ENCODE results near the gene KIFBP. TPM values are rescaled to one million over a fixed set of nuclear protein-coding genes. Genes with fewer than 3 reads are reported as not detected.
"Not testable (repeated sequence)": the region's sequence is repeated elsewhere in the genome, so short reads cannot be mapped to it uniquely, and the experiment has no call there.

The KIFBP gene
- total RNA-seq, 2 donors from 2014 or later, result 4.6 to 5.5 TPM

DNA sequence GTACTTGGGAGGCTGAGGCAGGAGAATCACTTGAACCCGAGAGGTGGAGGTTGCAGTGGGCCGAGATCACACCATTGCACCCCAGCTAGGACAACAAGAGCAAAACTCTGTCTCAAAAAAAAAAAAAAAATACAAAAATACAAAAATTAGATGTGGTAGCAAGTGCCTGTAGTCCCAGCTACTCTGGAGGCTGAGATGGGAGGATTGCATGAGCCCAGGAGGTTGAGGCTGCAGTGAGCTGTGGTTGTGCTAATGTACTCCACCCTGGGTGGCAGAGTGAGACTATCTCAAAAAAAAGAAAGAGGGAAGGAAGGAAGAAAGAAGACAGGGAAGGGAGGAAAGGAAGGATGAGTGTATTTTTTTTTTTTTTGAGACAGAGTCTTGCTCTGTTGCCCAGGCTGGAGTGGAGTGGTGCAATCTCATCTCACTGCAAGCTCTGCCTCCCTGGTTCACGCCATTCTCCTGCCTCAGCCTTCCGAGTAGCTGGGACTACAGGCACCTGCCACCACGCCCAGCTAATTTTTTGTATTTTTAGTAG lies 12.6 kb upstream of the KIFBP start:
- Mint-ChIP-seq H3K36me3 (ENCODE audit: low read depth) (peaks cover 23% of the 10 kb centered on the region), H3K27ac (peak overlapping the region; percentile 76), H3K4me1 (peaks cover 10% of the 10 kb centered on the region)
- not testable (repeated sequence) for ATAC-seq; H3K27me3 Mint-ChIP-seq; DNase-seq; H3K9me3 ChIP-seq (ENCODE audit: control insufficient read depth, low read length, poor library complexity, severe bottlenecking); H3K4me3 Mint-ChIP-seq

DNA sequence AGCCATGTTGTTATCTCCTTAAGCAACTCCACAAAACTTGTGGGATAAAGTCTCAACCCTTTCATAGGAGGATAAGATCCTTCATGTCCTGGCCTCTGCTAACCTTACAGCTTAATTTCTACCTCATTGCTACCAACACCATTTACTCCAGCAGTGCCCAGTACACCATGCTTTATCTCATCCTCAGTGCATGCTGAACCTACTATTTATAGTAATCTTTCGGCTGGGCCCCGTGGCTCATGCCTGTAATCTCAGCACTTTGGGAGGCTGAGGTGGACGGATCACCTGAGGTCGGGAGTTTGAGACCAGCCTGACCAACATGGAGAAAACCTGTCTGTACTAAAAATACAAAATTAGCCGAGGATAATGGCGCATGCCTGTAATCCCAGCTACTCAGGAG lies 8.9 kb upstream of the KIFBP start:
- not testable (repeated sequence) for H3K9me3 ChIP-seq (ENCODE audit: control insufficient read depth, low read length, poor library complexity, severe bottlenecking); H3K4me1 Mint-ChIP-seq; H3K27me3 Mint-ChIP-seq; ATAC-seq; DNase-seq
- H3K36me3 Mint-ChIP-seq (ENCODE audit: low read depth), result peaks cover 11% of the 10 kb centered on the region
- H3K4me3 Mint-ChIP-seq, result peak overlapping the region; percentile 36
- H3K27ac Mint-ChIP-seq, result peak overlapping the region; percentile 63

DNA sequence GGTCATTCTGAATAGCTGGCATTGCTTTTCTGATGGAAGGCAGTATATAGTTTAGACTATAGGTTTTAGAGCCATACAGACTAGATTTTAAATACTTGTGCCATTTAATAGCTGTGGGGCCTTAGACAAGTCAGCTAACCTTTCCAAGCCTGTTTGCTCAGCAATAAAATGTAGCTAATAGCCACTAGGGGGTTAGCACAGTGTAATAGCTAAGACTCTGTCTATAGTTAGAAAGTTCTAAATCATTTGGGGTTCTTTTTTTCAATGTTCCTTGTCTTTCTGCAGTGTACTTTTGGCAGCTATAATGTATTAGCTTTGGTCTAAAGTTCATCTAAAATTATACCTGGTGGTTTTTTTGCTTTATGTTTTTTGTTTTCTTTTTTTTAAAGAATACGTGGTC lies 7.5 kb upstream of the KIFBP start:
- H3K9me3 ChIP-seq (ENCODE audit: control insufficient read depth, low read length, poor library complexity, severe bottlenecking), result no peaks in the 10 kb centered on the region
- DNase-seq, result no peak
- Mint-ChIP-seq H3K27me3 (no peaks in the 10 kb centered on the region), H3K4me3 (no peak overlapping the region), H3K36me3 (ENCODE audit: low read depth) (peaks cover 10% of the 10 kb centered on the region), H3K27ac (peak overlapping the region; percentile 24), H3K4me1 (peaks cover 5% of the 10 kb centered on the region)
- ATAC-seq, result peak; percentile 41

DNA sequence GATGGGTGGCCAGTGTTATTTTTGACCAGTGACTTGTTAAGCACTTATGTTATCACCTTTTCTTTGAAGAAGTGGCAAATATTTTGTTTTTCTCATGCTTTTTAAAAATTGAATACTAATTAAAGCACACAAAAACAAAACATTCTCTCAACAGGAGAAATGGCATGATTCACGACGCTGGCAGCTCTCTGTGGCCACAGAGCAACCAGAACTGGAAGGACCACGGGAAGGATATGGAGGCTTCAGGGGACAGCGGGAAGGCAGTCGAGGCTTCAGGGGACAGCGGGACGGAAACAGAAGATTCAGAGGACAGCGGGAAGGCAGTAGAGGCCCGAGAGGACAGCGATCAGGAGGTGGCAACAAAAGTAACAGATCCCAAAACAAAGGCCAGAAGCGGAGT lies 6.2 kb upstream of the KIFBP start:
- ATAC-seq, result no peak
- no peak for DNase-seq
- H3K36me3 Mint-ChIP-seq (ENCODE audit: low read depth), result peaks cover 10% of the 10 kb centered on the region
- H3K9me3 ChIP-seq (ENCODE audit: control insufficient read depth, low read length, poor library complexity, severe bottlenecking), result no peaks in the 10 kb centered on the region
- H3K4me3 Mint-ChIP-seq, result no peak overlapping the region
- H3K27me3 Mint-ChIP-seq, result no peaks in the 10 kb centered on the region
- peak overlapping the region; percentile 24 for H3K27ac Mint-ChIP-seq
- H3K4me1 Mint-ChIP-seq, result peaks cover 8% of the 10 kb centered on the region

DNA sequence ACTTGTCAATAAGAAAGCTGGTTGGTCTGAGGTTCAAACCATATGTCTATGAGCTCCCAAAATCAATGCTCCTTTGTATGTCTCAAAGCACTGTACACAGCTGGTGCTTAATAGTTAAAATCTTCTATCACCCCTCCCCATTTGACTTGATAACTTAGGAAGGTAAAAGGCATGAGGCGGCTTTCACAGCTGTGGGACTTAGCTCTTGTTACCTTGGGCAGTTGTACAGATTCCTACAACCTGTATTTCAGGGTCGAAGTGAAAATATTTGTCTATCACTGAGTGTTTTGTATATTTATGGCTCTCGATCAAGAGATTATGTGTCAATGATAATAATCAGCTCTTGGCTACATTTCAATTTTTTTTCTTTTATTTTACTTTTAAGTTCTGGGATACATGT lies 992 bp upstream of the KIFBP start:
- H3K4me1 Mint-ChIP-seq, result peaks cover 28% of the 10 kb centered on the region
- H3K27me3 Mint-ChIP-seq, result no peaks in the 10 kb centered on the region
- H3K36me3 Mint-ChIP-seq (ENCODE audit: low read depth), result peaks cover 5% of the 10 kb centered on the region
- no peak for DNase-seq
- H3K4me3 Mint-ChIP-seq, result peak overlapping the region; percentile 100
- H3K9me3 ChIP-seq (ENCODE audit: control insufficient read depth, low read length, poor library complexity, severe bottlenecking), result no peaks in the 10 kb centered on the region
- no peak for ATAC-seq
- H3K27ac Mint-ChIP-seq, result peak overlapping the region; percentile 95

DNA sequence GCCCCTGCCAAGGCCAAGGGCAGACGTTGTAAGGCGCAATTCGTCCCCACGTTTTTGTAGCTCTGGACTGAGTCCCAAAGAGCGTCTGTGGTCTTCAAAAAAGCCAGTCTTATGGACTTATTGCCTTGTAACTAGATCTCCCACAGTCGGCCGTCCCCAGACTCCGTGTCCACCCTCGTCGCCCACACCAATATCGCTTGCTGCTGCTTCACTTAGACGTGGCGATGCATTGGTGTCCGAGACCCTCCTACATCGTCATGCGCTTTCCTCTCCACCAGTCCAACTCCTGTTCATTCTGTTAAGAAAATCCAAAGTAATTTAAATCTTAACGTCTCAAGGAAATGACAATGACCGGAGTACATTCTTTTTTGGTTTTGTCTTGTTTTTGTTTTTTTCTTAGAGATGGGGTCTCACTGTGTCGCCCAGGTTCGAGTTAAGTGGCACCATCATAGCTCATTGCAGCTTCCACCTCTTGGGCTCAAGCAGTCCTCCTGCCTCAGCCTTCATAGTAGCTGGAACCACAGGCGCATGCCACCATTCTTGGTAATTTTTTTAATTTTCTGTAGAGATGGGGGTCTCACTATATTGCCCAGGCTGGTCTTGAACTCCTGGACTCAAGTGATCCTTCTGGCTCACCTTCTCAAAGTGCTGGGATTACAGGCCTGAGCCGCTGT lies 851 bp downstream of the KIFBP start:
- Mint-ChIP-seq H3K4me3 (peak overlapping the region; percentile 100), H3K36me3 (ENCODE audit: low read depth) (peaks cover 5% of the 10 kb centered on the region), H3K27me3 (no peaks in the 10 kb centered on the region), H3K4me1 (peaks cover 35% of the 10 kb centered on the region), H3K27ac (peak overlapping the region; percentile 95)
- DNase-seq (no peak), ATAC-seq (no peak)
- no peaks in the 10 kb centered on the region for H3K9me3 ChIP-seq (ENCODE audit: control insufficient read depth, low read length, poor library complexity, severe bottlenecking)

DNA sequence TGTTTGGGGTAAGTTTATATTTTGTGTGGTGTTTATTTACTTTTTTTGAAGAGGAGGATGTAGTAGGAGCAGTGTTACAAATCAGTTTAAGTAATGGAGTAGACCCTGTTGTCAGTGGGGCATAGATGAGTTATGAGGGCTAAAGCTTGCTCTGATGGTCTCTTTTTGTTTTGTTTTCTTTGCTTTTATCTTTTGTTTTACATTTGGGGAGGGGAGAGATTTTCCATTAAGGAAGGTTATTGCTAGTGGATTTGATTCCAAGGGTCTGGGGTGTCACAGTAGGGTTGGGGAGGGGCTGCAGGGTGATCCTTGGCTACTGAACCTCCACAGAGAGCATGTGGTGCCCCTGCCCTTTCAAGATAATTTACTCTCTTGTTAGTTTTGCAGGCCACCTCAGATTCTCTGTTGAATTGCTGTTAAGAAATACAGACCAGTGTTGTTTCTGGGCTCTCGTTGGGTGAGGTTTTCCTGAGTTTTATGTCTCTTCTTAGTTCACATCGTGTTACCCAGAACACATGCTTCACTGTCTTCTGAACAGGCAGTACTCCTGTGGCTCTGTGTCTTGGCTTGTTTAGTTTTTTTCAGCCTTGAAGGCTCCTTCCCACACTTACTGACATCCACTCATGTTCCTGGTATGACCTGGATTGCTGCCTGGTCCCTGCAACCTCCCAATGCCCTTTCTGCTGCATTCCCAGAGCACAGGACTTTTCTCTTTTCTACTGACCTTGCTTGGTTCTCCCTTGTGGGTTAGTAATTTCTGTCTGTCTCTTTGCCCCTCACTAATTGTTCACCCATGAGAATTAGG lies 4.2 kb downstream of the KIFBP start:
- Mint-ChIP-seq H3K4me3 (peak overlapping the region; percentile 47), H3K36me3 (ENCODE audit: low read depth) (peaks cover 5% of the 10 kb centered on the region), H3K4me1 (peaks cover 43% of the 10 kb centered on the region), H3K27ac (peak overlapping the region; percentile 87), H3K27me3 (no peaks in the 10 kb centered on the region)
- H3K9me3 ChIP-seq (ENCODE audit: control insufficient read depth, low read length, poor library complexity, severe bottlenecking), result no peaks in the 10 kb centered on the region
- ATAC-seq (no peak), DNase-seq (no peak)

DNA sequence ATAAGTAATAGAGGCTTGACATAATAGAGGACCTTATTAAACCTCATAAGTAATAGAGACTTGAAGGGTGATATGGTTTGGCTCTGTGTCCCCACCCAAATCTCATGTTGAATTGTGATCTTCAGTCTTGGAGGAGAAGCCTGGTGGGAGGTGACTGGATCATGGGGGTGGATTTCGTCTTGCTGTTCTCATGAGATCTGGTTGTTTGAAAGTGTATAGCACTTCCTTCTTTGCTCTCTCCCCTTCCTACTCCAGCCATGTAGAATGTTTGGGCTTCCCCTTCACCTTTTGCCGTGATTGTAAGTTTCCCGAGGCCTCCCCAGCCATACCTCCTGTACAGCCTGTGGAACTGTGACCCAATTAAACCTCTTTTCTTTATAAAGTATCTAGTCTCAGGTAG lies 8.6 kb downstream of the KIFBP start:
- Mint-ChIP-seq H3K27ac (peak overlapping the region; percentile 89), H3K4me1 (peaks cover 24% of the 10 kb centered on the region), H3K27me3 (no peaks in the 10 kb centered on the region), H3K36me3 (ENCODE audit: low read depth) (peaks cover 3% of the 10 kb centered on the region), H3K4me3 (no peak overlapping the region)
- peak; percentile 46 for ATAC-seq
- H3K9me3 ChIP-seq (ENCODE audit: control insufficient read depth, low read length, poor library complexity, severe bottlenecking), result no peaks in the 10 kb centered on the region
- no peak for DNase-seq

DNA sequence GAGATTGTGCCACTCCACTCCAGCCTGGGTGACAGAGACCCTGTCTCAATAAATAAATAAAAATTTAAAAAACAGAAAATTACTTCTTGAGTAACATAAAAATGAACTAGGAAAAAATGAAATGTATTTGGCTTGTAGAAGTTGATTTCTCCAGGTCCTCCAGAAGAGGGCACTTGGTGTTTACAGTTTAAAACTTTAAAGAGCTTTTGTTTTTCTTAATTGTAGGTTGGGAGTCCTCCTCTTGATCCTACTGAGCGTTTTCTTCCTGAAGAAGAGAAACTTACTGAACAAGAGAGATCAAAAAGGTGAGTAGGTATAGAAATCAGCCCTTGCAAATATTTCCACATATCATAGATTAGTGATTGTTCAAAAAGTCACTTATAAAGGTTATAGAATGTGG lies 16.2 kb downstream of the KIFBP start:
- DNase-seq (no peak), ATAC-seq (peak; percentile 61)
- Mint-ChIP-seq H3K27ac (no peak overlapping the region), H3K36me3 (ENCODE audit: low read depth) (no peaks in the 10 kb centered on the region), H3K27me3 (no peaks in the 10 kb centered on the region), H3K4me1 (peaks cover 2% of the 10 kb centered on the region), H3K4me3 (no peak overlapping the region)
- no peaks in the 10 kb centered on the region for H3K9me3 ChIP-seq (ENCODE audit: control insufficient read depth, low read length, poor library complexity, severe bottlenecking)

DNA sequence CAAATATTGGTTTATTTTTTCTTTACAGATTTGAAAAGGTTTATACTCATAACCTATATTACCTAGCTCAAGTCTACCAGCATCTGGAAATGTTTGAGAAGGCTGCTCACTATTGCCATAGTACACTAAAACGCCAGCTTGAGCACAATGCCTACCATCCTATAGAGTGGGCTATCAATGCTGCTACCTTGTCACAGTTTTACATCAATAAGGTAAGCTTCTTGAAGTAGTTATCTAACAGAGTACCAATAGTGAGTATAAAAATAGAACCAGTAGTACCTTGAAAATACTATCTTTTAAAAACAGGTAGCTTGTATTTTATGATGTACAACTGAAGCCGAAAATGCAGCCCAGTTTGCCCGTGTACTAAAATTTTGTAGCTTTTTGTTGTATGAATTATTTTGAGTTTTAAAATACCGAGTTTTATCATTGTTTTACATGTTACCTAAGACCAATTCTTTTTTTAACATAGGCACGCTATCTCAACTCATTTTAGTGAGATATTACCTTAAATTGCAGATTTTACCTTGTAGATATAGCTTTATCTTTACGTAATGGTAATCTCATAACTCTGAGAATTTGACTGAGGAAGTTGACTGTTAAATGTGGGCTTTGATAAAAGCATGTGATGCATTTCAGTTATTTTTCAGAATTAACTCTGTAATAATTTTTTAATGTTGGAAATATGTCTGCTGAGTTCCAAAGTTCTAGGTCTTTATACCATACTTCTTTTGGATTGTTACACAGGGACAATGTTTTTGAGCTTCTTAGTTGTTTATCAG lies 17.3 kb downstream of the KIFBP start:
- no peaks in the 10 kb centered on the region for H3K9me3 ChIP-seq (ENCODE audit: control insufficient read depth, low read length, poor library complexity, severe bottlenecking)
- Mint-ChIP-seq H3K27me3 (no peaks in the 10 kb centered on the region), H3K27ac (no peak overlapping the region), H3K4me3 (no peak overlapping the region), H3K4me1 (peaks cover 2% of the 10 kb centered on the region), H3K36me3 (ENCODE audit: low read depth) (no peaks in the 10 kb centered on the region)
- ATAC-seq (no peak), DNase-seq (no peak)

DNA sequence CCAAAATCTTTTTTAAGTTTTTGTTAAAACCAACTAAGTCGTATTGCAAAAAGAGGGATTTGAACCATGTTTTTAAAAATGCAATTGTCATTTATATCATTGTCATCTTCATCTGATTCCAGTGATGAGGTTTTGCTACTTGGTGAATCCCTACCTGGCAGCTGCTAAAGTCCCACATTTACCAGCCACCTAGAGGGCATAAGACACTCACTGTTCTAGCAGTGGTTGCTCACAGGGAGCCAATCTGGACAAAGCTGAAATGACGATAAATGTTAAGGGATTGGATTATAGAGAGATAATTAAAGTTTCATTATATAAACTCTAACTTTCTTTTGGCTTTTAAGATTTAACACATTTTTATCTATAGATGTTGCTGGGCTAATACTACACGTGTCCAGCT lies 18.7 kb downstream of the KIFBP start:
- Mint-ChIP-seq H3K27ac (no peak overlapping the region), H3K4me1 (peaks cover 2% of the 10 kb centered on the region), H3K27me3 (no peaks in the 10 kb centered on the region), H3K4me3 (no peak overlapping the region), H3K36me3 (ENCODE audit: low read depth) (no peaks in the 10 kb centered on the region)
- DNase-seq (no peak), ATAC-seq (no peak)
- H3K9me3 ChIP-seq (ENCODE audit: control insufficient read depth, low read length, poor library complexity, severe bottlenecking), result no peaks in the 10 kb centered on the region

DNA sequence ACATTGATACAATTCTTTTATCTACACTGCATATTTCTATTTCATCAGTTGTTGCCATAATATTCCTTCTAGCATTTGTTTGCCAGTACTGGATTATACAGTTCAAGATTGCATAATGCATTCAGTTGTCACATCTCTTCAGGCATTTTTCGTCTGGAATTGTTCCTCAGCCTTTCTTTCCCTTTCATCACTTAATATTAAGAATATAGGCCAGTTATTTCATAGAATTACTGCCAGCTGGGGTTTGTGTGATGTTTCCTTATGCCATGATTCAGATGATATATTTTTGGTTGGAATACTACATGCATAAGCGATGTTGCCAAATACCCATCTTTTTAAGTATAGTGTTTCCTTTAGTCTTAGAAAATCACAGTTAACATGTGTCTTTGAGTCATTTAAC lies 20.8 kb downstream of the KIFBP start:
- H3K9me3 ChIP-seq (ENCODE audit: control insufficient read depth, low read length, poor library complexity, severe bottlenecking), result no peaks in the 10 kb centered on the region
- ATAC-seq, result no peak
- Mint-ChIP-seq H3K27ac (no peak overlapping the region), H3K4me1 (peaks cover 12% of the 10 kb centered on the region), H3K36me3 (ENCODE audit: low read depth) (peaks cover 11% of the 10 kb centered on the region), H3K4me3 (no peak overlapping the region), H3K27me3 (no peaks in the 10 kb centered on the region)
- DNase-seq, result no peak

DNA sequence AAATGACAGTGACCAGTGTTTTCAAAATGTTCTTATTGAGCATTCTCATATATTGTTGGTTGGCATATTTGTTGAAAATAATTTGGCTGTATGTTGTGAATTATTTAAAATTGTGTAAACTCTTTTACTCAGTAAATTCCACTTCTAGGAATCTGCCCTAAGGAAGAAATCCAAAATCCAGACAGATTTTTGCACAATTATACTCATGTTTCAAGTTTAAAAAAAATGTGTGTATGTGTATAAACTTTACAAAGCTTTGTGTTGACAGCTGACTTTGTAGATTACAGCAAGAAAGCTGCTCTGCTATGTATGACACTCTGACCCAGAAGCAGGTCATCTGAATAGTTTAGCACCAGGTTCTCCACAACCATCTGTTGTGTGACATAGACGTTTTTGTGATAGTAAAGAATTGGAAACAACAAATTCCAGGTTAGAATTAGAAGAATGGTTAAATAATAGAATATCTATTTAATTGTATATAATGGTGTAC lies 21.6 kb downstream of the KIFBP start:
- Mint-ChIP-seq H3K4me1 (peaks cover 11% of the 10 kb centered on the region), H3K27me3 (no peaks in the 10 kb centered on the region), H3K4me3 (no peak overlapping the region), H3K36me3 (ENCODE audit: low read depth) (peaks cover 11% of the 10 kb centered on the region), H3K27ac (no peak overlapping the region)
- H3K9me3 ChIP-seq (ENCODE audit: control insufficient read depth, low read length, poor library complexity, severe bottlenecking), result no peaks in the 10 kb centered on the region
- ATAC-seq, result no peak
- no peak for DNase-seq
